PC-9 (cell line): ENCODE measurements around the gene TLR1. TPM values are rescaled to one million over a fixed set of nuclear protein-coding genes. Genes with fewer than 3 reads are reported as not detected.

Experiments used
- BruUV-seq: library from RNA; stranded (reverse); fragments of 400-500 nt; replicated peaks from 2 replicates; lab custom pipeline; 2021; lab: Mats Ljungman, UMichigan
- CTCF ChIA-PET: fragments of 300-600 bp; sonication (Branson Sonifier 250); formaldehyde crosslinking; loops from one replicate; lab custom pipeline; 2022; ENCODE audit warnings: antibody characterized with exemption; lab: Charles Lee
- POLR2A ChIA-PET: fragments of 300-600 bp; sonication (Branson Sonifier 250); formaldehyde crosslinking; loops from one replicate; lab custom pipeline; 2022; ENCODE audit warnings: antibody characterized with exemption; ENCODE audit not compliant: unreplicated experiment; lab: Charles Lee
- DNase-seq, 2 experiments: peaks; one replicate each; pipeline versions ENCODE4 v3.0.0 to v3.0.0-alpha.2; 2015 to 2022; ENCODE audit warnings: mixed read lengths in 1 of 2
- H2AFZ ChIP-seq: fragments of 200-600 bp; sonication (generic); 2 replicates; pipeline ENCODE4 v1.8.1; 2017; ENCODE audit warnings: antibody characterized with exemption
- H3F3A ChIP-seq: fragments of 200-600 bp; sonication (generic); 2 replicates; pipeline ENCODE4 v1.8.1; 2017; ENCODE audit warnings: antibody characterized with exemption, mild to moderate bottlenecking, low read depth; ENCODE audit not compliant: insufficient read depth
- H3K27ac ChIP-seq: fragments of 200-600 bp; sonication (generic); 2 replicates; pipeline ENCODE4 v1.6.1; 2016; ENCODE audit warnings: mixed run types
- H3K27me3 ChIP-seq: fragments of 200-600 bp; sonication (generic); 2 replicates; pipeline ENCODE4 v1.6.1; 2016; ENCODE audit warnings: low read depth, mixed run types; ENCODE audit not compliant: insufficient read depth
- H3K36me3 ChIP-seq: fragments of 200-600 bp; sonication (generic); 2 replicates; pipeline ENCODE4 v1.6.1; 2016; ENCODE audit warnings: low read depth, mixed run types
- H3K4me1 ChIP-seq: fragments of 200-600 bp; sonication (generic); replicated peaks from 2 replicates; pipeline ENCODE4 v1.6.1; 2016; ENCODE audit warnings: mixed run types; ENCODE audit not compliant: insufficient read depth
- H3K4me2 ChIP-seq: fragments of 200-600 bp; sonication (generic); 2 replicates; pipeline ENCODE4 v1.6.1; 2017; ENCODE audit warnings: mixed run types
- H3K4me3 ChIP-seq: fragments of 200-600 bp; sonication (generic); 2 replicates; pipeline ENCODE4 v1.6.1; 2016; ENCODE audit warnings: mixed run types
- H3K79me2 ChIP-seq: fragments of 200-600 bp; sonication (generic); 2 replicates; pipeline ENCODE4 v1.6.1; 2017; ENCODE audit warnings: low read depth, mixed run types
- H3K9me2 ChIP-seq: fragments of 200-600 bp; sonication (generic); 2 replicates; pipeline ENCODE4 v1.8.1; 2017; ENCODE audit warnings: mild to moderate bottlenecking; ENCODE audit not compliant: insufficient read depth
- H3K9me3 ChIP-seq: fragments of 200-600 bp; sonication (generic); 2 replicates; pipeline ENCODE4 v1.8.1; 2016; ENCODE audit warnings: low read depth; ENCODE audit not compliant: insufficient read depth
- H4K20me1 ChIP-seq: fragments of 200-600 bp; sonication (generic); 2 replicates; pipeline ENCODE4 v1.8.1; 2017; ENCODE audit not compliant: insufficient read depth
- EZH2 ChIP-seq: fragments of 200-600 bp; sonication (generic); IDR thresholded peaks from 2 replicates; pipeline ENCODE4 v1.8.0; 2017; ENCODE audit warnings: antibody characterized with exemption, low read depth
- intact Hi-C: fragments of 100-400 bp; cut with micrococcal nuclease; formaldehyde crosslinking; loops from one replicate; pipeline ENCODE4 v1.10.0; 2022; ENCODE audit not compliant: unreplicated experiment
- total RNA-seq: library from RNA; stranded (reverse); gene quantifications from 2 replicates; pipeline ENCODE4 v1.2.3, GENCODE V29; 2021
- TF ChIP-seq, protein P1 (sequence below): fragments of 200-600 bp; sonication (generic); conservative IDR thresholded peaks from 2 replicates; pipeline ENCODE4 v1.6.1; 2017; ENCODE audit warnings: mixed run types, antibody characterized with exemption, mild to moderate bottlenecking, moderate library complexity

Gene TLR1
- total RNA-seq, 1 experiment from 2014 or later = 3.9 TPM

GRCh38 chr4:38785901-38786402, 18.6 kb downstream of the TLR1 start:
- Histone ChIP-seq H3K9me2 (no peaks in the 10 kb centered on the region), H2AFZ (no peak overlapping the region), H3K4me3 (no peak overlapping the region), H4K20me1 (no peaks in the 10 kb centered on the region), H3K4me1 (no peaks in the 10 kb centered on the region), H3K4me2 (no peak overlapping the region), H3F3A (no peaks in the 10 kb centered on the region), H3K36me3 (no peaks in the 10 kb centered on the region), H3K27ac (no peak overlapping the region), H3K27me3 (no peaks in the 10 kb centered on the region), H3K79me2 (no peaks in the 10 kb centered on the region), H3K9me3 (no peaks in the 10 kb centered on the region)
- POLR2A ChIA-PET = no interaction called here
- intact Hi-C loops = no loop called here
- CTCF ChIA-PET = no interaction called here
- TF ChIP-seq, protein P1, sequence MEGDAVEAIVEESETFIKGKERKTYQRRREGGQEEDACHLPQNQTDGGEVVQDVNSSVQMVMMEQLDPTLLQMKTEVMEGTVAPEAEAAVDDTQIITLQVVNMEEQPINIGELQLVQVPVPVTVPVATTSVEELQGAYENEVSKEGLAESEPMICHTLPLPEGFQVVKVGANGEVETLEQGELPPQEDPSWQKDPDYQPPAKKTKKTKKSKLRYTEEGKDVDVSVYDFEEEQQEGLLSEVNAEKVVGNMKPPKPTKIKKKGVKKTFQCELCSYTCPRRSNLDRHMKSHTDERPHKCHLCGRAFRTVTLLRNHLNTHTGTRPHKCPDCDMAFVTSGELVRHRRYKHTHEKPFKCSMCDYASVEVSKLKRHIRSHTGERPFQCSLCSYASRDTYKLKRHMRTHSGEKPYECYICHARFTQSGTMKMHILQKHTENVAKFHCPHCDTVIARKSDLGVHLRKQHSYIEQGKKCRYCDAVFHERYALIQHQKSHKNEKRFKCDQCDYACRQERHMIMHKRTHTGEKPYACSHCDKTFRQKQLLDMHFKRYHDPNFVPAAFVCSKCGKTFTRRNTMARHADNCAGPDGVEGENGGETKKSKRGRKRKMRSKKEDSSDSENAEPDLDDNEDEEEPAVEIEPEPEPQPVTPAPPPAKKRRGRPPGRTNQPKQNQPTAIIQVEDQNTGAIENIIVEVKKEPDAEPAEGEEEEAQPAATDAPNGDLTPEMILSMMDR = no peak
- no peak for DNase-seq
- BruUV-seq = no TSS peak

DNA sequence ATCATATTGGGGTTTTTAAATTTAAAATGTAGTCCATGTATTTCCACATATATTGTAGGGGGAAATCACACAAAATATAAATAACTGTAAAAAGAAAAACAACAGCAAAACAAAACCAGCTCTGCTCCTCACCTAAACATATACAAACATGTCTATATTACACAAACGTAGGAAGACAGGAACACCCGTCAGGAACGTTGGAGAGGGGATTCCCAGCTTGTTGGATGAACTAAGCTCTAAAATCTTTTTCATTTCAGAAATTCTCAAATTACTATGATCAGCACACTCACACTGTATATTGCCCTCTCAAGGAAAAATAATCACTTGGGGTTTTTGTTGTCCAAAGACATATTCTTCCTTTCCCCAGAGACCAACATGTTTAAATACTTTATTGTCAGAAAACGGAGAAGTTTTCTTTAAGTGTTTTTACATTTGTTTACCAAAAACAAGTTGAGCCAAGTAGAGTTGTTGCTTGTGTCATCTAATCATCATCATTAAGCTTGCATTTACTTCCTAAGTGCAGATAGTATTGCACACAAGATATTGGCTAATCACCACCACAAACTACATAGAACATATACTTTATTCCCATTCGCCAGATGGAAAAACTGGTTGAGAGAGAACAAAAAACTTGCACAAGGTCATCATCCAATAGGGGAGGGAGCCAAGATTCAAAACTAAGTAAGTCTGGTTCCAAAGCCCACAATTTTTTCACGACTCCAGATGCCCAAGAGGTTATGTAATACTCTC, 19.4 kb downstream of the TLR1 start:
- POLR2A ChIA-PET = no interaction called here
- Histone ChIP-seq H3F3A (no peaks in the 10 kb centered on the region), H3K4me1 (no peaks in the 10 kb centered on the region), H2AFZ (no peak overlapping the region), H3K79me2 (no peaks in the 10 kb centered on the region), H3K36me3 (no peaks in the 10 kb centered on the region), H3K9me3 (no peaks in the 10 kb centered on the region), H3K27ac (no peak overlapping the region), H3K4me2 (no peak overlapping the region), H3K27me3 (no peaks in the 10 kb centered on the region), H4K20me1 (no peaks in the 10 kb centered on the region), H3K9me2 (no peaks in the 10 kb centered on the region), H3K4me3 (no peak overlapping the region)
- TF ChIP-seq, protein P1 = no peak
- no peak for TF ChIP-seq EZH2
- no peak for DNase-seq
- CTCF ChIA-PET = no interaction called here
- no TSS peak for BruUV-seq
- intact Hi-C loops = no loop called here

- Histone ChIP-seq H3K9me3 (no peaks in the 10 kb centered on the region), H3K4me2 (no peak overlapping the region), H2AFZ (no peak overlapping the region), H3K4me1 (no peaks in the 10 kb centered on the region), H3F3A (no peaks in the 10 kb centered on the region), H3K27me3 (no peaks in the 10 kb centered on the region), H3K79me2 (no peaks in the 10 kb centered on the region), H3K27ac (no peak overlapping the region), H4K20me1 (no peaks in the 10 kb centered on the region), H3K36me3 (no peaks in the 10 kb centered on the region), H3K9me2 (no peaks in the 10 kb centered on the region), H3K4me3 (no peak overlapping the region)
- CTCF ChIA-PET = no interaction called here
- TF ChIP-seq, protein P1 = no peak
- no peak for TF ChIP-seq EZH2
- BruUV-seq = no TSS peak
- POLR2A ChIA-PET = no interaction called here
- no peak for DNase-seq
- intact Hi-C loops = no loop called here
Measured at GRCh38 chr4:38784141-38784540, 20.4 kb downstream of the TLR1 start.
